ENCODE data around the gene OLIG2. TPM values are rescaled to one million over a fixed set of nuclear protein-coding genes. Genes with fewer than 3 reads are reported as not detected.
A peak's percentile ranks its signal among the peaks of the same experiment; 100 is the strongest.

OLIG2 gene
- total and polyA plus RNA-seq, 2 donors (not counting 3 experiments of a cell fraction or from before 2014, with no cell fraction given), result not detected

- H3K9ac ChIP-seq (replicated peaks; ENCODE audit: extremely low read depth, insufficient read depth, low read length), result no peak overlapping the region
- H3K27me3 ChIP-seq (ENCODE audit: control insufficient read depth in 2 of 2, insufficient read depth in 2 of 2, low read length in 2 of 2), result peaks cover 83 to 97% of the 10 kb centered on the region in 2 experiments
- no peaks in the 10 kb centered on the region for H3K9me1 ChIP-seq (replicated peaks; ENCODE audit: control insufficient read depth, extremely low read depth, insufficient read depth, low read length)
- dilution Hi-C loops (cut with MboI; ENCODE audit: extremely low pct_ligation_motif_present, low sequenced_read_pairs), result no loop called here
- H3K79me2 ChIP-seq (ENCODE audit: control insufficient read depth, insufficient read depth, low read length), result no peaks in the 10 kb centered on the region
- no TSS peak for BruUV-seq (replicated peaks)
- no peak overlapping the region for H3K27ac ChIP-seq (ENCODE audit: insufficient read depth, low read depth, low read length)
- H2AFZ ChIP-seq (ENCODE audit: low read depth, low read length), result no peak overlapping the region
- ChIA-PET POLR2A (no interaction called here), CTCF (interaction anchor here (0.8 to 1.0 kb wide), 2 partner anchors 28 to 130 kb away, joined by 3 to 4 read pairs; no protein-coding TSS in a partner anchor)
- DNase-seq (ENCODE audit: low read depth, low spot score), result no peak
- TF ChIP-seq FOS (IDR thresholded peaks at IDR 0.05; ENCODE audit: borderline replicate concordance, insufficient read depth, low read length), result no peak
- TF ChIP-seq MAX (IDR thresholded peaks at IDR 0.05; ENCODE audit: insufficient read depth, insufficient read length), result no peak
- no peaks in the 10 kb centered on the region for H3K36me3 ChIP-seq (ENCODE audit: control insufficient read depth in 2 of 2, extremely low read depth in 1 of 2, insufficient read depth in 2 of 2, low read length in 2 of 2)
- no peak overlapping the region for H3K4me2 ChIP-seq (ENCODE audit: insufficient read depth, low read length)
- no peak for FAIRE-seq
- intact Hi-C loops (cut with micrococcal nuclease), result loop anchor here (10.0 kb wide), 1 partner anchor 46 kb away; the partner anchor contains the start of gene OLIG2
- no peak overlapping the region for H3K4me3 ChIP-seq (replicated peaks in 1 of 3; ENCODE audit: insufficient read depth in 1 of 3, low read depth in 1 of 3, low read length in 3 of 3)
- H3K9me3 ChIP-seq (replicated peaks; ENCODE audit: control insufficient read depth, insufficient read depth, low read length), result no peaks in the 10 kb centered on the region
- H3K4me1 ChIP-seq (ENCODE audit: control insufficient read depth, extremely low read depth, insufficient read depth, low read length), result peaks cover 5% of the 10 kb centered on the region
- no peaks in the 10 kb centered on the region for H4K20me1 ChIP-seq (replicated peaks; ENCODE audit: control insufficient read depth, extremely low read depth, insufficient read depth, low read length)
Measured at GRCh38 chr21:33070744-33070997, 44.9 kb downstream of the OLIG2 start.

- BruUV-seq (replicated peaks), result no TSS peak
Measured at GRCh38 chr21:33070998-33071769, 45.4 kb downstream of the OLIG2 start.

More at GRCh38 chr21:33070998-33071769, 45.4 kb downstream of the OLIG2 start:
- H3K9me1 ChIP-seq (replicated peaks; ENCODE audit: control insufficient read depth, extremely low read depth, insufficient read depth, low read length), result no peaks in the 10 kb centered on the region
- peak; percentile 4 for FAIRE-seq
- peaks cover 5% of the 10 kb centered on the region for H3K4me1 ChIP-seq (ENCODE audit: control insufficient read depth, extremely low read depth, insufficient read depth, low read length)
- ChIA-PET POLR2A (no interaction called here), CTCF (interaction anchor here (0.8 to 1.3 kb wide), 3 partner anchors 28 to 131 kb away, joined by 3 to 4 read pairs (median 4); no protein-coding TSS in a partner anchor)
- H3K9ac ChIP-seq (replicated peaks; ENCODE audit: extremely low read depth, insufficient read depth, low read length), result no peak overlapping the region
- dilution Hi-C loops (cut with MboI; ENCODE audit: extremely low pct_ligation_motif_present, low sequenced_read_pairs), result no loop called here
- H3K9me3 ChIP-seq (replicated peaks; ENCODE audit: control insufficient read depth, insufficient read depth, low read length), result no peaks in the 10 kb centered on the region
- peak overlapping the region; percentile 57 for H3K4me2 ChIP-seq (ENCODE audit: insufficient read depth, low read length)
- intact Hi-C loops (cut with micrococcal nuclease), result loop anchor here (10.0 kb wide), 1 partner anchor 46 kb away; the partner anchor contains the start of gene OLIG2
- H3K79me2 ChIP-seq (ENCODE audit: control insufficient read depth, insufficient read depth, low read length), result no peaks in the 10 kb centered on the region
- peak overlapping the region in 1 of 3 experiments; percentile 15 for H3K4me3 ChIP-seq (replicated peaks in 1 of 3; ENCODE audit: insufficient read depth in 1 of 3, low read depth in 1 of 3, low read length in 3 of 3)
- DNase-seq (ENCODE audit: low read depth, low spot score), result no peak
- TF ChIP-seq MAX (IDR thresholded peaks at IDR 0.05; ENCODE audit: insufficient read depth, insufficient read length), result no peak
- TF ChIP-seq JUN (IDR thresholded peaks at IDR 0.05; ENCODE audit: borderline replicate concordance, insufficient read depth, insufficient read length, low read depth), result no peak
- TF ChIP-seq EZH2 (IDR thresholded peaks at IDR 0.05; ENCODE audit: borderline replicate concordance, low read depth, low read length, severe bottlenecking), result peak; percentile 94
- TF ChIP-seq POLR2A (IDR thresholded peaks at IDR 0.05; ENCODE audit: low read depth, low read length), result no peak
- TF ChIP-seq POLR2AphosphoS5 (IDR thresholded peaks at IDR 0.05; ENCODE audit: insufficient read depth, low read depth, low read length), result no peak
- no peak for TF ChIP-seq MYC (IDR thresholded peaks at IDR 0.05; ENCODE audit: low read depth, low read length)
- TF ChIP-seq FOS (IDR thresholded peaks at IDR 0.05; ENCODE audit: borderline replicate concordance, insufficient read depth, low read length), result no peak
- no peak for TF ChIP-seq CTCF (IDR thresholded peaks at IDR 0.05; ENCODE audit: extremely low read depth in 1 of 2, insufficient read depth in 1 of 2, low read depth in 1 of 2, low read length in 2 of 2)
- H3K27ac ChIP-seq (ENCODE audit: insufficient read depth, low read depth, low read length), result no peak overlapping the region
- H2AFZ ChIP-seq (ENCODE audit: low read depth, low read length), result no peak overlapping the region
- peaks cover 86 to 97% of the 10 kb centered on the region in 2 experiments for H3K27me3 ChIP-seq (ENCODE audit: control insufficient read depth in 2 of 2, insufficient read depth in 2 of 2, low read length in 2 of 2)
- H4K20me1 ChIP-seq (replicated peaks; ENCODE audit: control insufficient read depth, extremely low read depth, insufficient read depth, low read length), result no peaks in the 10 kb centered on the region
- H3K36me3 ChIP-seq (ENCODE audit: control insufficient read depth in 2 of 2, extremely low read depth in 1 of 2, insufficient read depth in 2 of 2, low read length in 2 of 2), result no peaks in the 10 kb centered on the region

All from endothelial cell of umbilical vein (primary cell).